Parietal lobe (tissue), 1 donor: ENCODE results near the gene VSNL1. TPM values are rescaled to one million over a fixed set of nuclear protein-coding genes. Genes with fewer than 3 reads are reported as not detected.

Experiments
- total RNA-seq: library from RNA; depleted of rRNA; stranded (reverse); fragments of >200 nt; gene quantifications from one replicate; pipeline ENCODE4 v1.2.3, GENCODE V29; 2014

Gene VSNL1
- total RNA-seq, result 19.7 TPM

DNA sequence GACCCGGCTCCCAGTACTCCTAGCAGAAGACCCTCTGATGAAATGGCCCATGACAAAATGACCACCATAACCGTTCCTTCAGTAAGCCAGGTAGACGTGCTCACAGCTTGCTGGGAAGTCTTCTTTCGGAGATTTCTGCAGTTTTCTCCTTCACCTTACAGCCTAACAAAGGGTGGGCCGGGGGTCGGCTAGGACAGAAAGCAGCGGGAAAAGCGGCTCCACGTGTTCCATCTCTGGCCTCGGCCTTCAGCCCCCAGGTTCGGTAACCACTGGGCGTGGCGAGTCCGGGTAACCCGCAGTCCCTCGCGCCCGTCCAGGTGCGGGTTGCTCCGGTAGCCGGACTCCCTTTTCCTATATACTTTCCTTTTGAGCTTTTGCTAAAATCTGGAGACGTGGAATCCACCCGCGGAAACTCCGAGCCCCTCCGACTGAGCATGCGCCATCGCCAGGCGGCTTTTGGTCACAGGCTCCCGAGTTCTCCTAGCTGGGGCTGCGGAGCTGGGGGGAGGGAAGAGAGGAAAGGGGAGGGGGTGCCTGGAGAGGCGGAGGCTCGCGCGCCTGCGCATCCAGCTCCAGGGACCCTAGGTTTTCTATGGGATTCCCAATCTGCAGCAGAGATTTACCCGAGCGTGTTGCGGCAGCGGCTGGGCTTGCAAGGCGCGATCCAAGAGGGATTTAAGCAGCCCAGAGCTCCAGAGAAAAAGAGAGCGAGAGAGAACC lies at the start of gene VSNL1:
Gene VSNL1, plus strand, starts transcription at position 604 of the 720 bp plus-strand sequence. CDS start 51,379 bp downstream, outside the sequence.

DNA sequence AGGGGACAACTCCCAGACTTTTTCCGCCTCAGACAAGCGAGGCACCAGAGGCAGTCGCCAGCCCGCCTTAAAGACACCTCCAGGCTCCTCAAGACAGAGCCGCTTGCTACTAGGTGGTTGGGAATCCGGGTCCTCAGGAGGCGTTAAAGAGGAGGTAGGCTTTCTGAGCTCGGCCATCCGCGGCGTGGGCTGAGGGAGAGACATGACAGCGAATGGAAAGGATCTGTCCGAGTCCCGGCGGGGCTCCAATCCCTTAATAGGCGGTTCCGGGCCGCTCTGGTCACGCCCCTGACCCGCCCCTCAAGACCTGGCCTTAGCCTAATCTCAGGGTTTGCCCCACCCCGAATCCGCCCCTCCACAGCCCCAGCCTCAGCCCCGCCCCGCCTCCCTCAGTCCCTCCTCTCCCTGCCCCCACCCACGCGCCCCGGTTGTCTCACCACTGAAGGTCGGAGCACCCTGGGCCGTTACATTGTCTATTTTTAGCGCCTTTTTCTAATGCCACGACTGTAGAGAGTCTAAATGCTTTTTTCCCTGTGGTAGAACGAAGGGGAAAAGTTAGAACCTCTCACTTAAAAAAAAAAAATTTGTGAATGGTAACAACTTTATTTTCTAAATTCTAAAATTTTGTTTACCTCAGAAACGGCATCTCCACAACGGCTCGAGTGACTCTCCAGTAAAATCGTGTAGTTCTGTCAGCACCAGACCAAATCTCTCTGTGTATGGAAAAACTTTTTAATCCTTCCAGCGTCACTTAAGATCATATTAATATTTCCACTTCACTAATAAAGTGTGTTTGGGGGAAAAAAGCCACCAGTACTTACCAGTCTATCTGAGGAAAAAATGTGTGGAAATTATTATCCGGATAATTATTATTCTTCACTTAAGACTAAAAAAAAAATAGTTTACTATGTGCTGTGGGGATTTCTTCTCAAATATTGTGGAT lies 22.0 kb upstream of the VSNL1 start, which contains the start of gene RAD51AP2:
Gene RAD51AP2, minus strand, starts transcription at position 229 of the 943 bp plus-strand sequence. Its CDS starts 25 bp downstream, at position 204.

Other genes starting within 250 kb of the VSNL1 start
- gene RAD51AP2, start 22.3 kb upstream of the VSNL1 start, total RNA-seq, result 0.94 TPM
- gene SMC6, start 213.1 kb downstream of the VSNL1 start, total RNA-seq, result 43.8 TPM
- 16.6 TPM for gene GEN1, start 213.4 kb downstream of the VSNL1 start, total RNA-seq